Endothelial cell of umbilical vein (primary cell): ENCODE results near the gene IL6R. TPM values are rescaled to one million over a fixed set of nuclear protein-coding genes. Genes with fewer than 3 reads are reported as not detected.

Source experiments
- BruUV-seq: library from RNA; stranded (reverse); fragments of 400-500 nt; replicated peaks from 2 replicates; lab custom pipeline; 2021; lab: Mats Ljungman, UMichigan
- CTCF ChIA-PET: fragments of 300-600, 350-600 bp; sonication (Branson Sonifier 250); formaldehyde crosslinking; loops from one replicate; lab custom pipeline; 2021; ENCODE audit warnings: antibody characterized with exemption, inconsistent platforms; lab: Charles Lee
- POLR2A ChIA-PET: fragments of 300-600, 350-600 bp; sonication (Branson Sonifier 250); formaldehyde crosslinking; loops from one replicate; lab custom pipeline; 2021; ENCODE audit warnings: antibody characterized with exemption, inconsistent platforms; lab: Charles Lee
- DNase-seq: peaks from one replicate; pipeline ENCODE4 v3.0.0-alpha.2; 2011; ENCODE audit warnings: low read depth, low spot score
- FAIRE-seq: peaks from 2 replicates; lab custom pipeline; 2011; peaks lifted over from hg19 to GRCh38; lab: Jason Lieb, UNC
- H2AFZ ChIP-seq: 2 replicates; pipeline ENCODE4 v1.6.0; 2012; ENCODE audit warnings: low read depth, low read length, control low read depth, inconsistent platforms
- H3K27ac ChIP-seq: 2 replicates; pipeline ENCODE4 v1.5.1; 2011; ENCODE audit warnings: low read depth, mild to moderate bottlenecking, control low read depth, low read length, moderate library complexity; ENCODE audit not compliant: insufficient read depth
- H3K27me3 ChIP-seq, 2 experiments: 2 replicates each; pipeline versions ENCODE4 v1.6.0 to v1.6.1; 2011; ENCODE audit warnings: low read length in 2 of 2, mixed read lengths in 1 of 2; ENCODE audit not compliant: control insufficient read depth in 2 of 2, insufficient read depth in 2 of 2
- H3K36me3 ChIP-seq, 2 experiments: 2 replicates in 1 of 2; 3 replicates in 1 of 2; pipeline ENCODE4 v1.5.1; 2011; ENCODE audit warnings: low read length in 2 of 2, mild to moderate bottlenecking in 1 of 2, moderate library complexity in 1 of 2; ENCODE audit not compliant: control insufficient read depth in 2 of 2, insufficient read depth in 2 of 2; ENCODE audit errors: extremely low read depth in 1 of 2
- H3K4me1 ChIP-seq: 3 replicates; pipeline ENCODE4 v1.5.1; 2011; ENCODE audit warnings: mild to moderate bottlenecking, low read length; ENCODE audit not compliant: control insufficient read depth, insufficient read depth; ENCODE audit errors: extremely low read depth
- H3K4me2 ChIP-seq: 2 replicates; pipeline ENCODE4 v1.6.1; 2011; ENCODE audit warnings: low read length, control low read depth, mixed read lengths; ENCODE audit not compliant: insufficient read depth
- H3K4me3 ChIP-seq, 3 experiments: fragments of 200-600 bp in 1 of 3; sonication (generic), shearing (Covaris generic) in 1 of 3; replicated peaks in 1 of 3; 2 replicates each; pipeline ENCODE4 v1.5.1; 2011 to 2016; ENCODE audit warnings: control low read depth in 3 of 3, low read length in 3 of 3, mild to moderate bottlenecking in 2 of 3, inconsistent platforms in 1 of 3, low read depth in 1 of 3, moderate library complexity in 1 of 3; ENCODE audit not compliant: insufficient read depth in 1 of 3
- H3K79me2 ChIP-seq: 2 replicates; pipeline ENCODE4 v1.6.0; 2012; ENCODE audit warnings: low read length, inconsistent platforms; ENCODE audit not compliant: control insufficient read depth, insufficient read depth
- H3K9ac ChIP-seq: replicated peaks from 2 replicates; pipeline ENCODE3; 2011; ENCODE audit warnings: low read length, control low read depth; ENCODE audit not compliant: insufficient read depth; ENCODE audit errors: extremely low read depth
- H3K9me1 ChIP-seq: replicated peaks from 3 replicates; pipeline ENCODE4 v1.6.0; 2011; ENCODE audit warnings: mild to moderate bottlenecking, low read length; ENCODE audit not compliant: control insufficient read depth, insufficient read depth; ENCODE audit errors: extremely low read depth
- H3K9me3 ChIP-seq: replicated peaks from 2 replicates; pipeline ENCODE4 v1.5.1; 2012; ENCODE audit warnings: low read length, inconsistent platforms; ENCODE audit not compliant: control insufficient read depth, insufficient read depth
- H4K20me1 ChIP-seq: replicated peaks from 2 replicates; pipeline ENCODE3; 2011; ENCODE audit warnings: mild to moderate bottlenecking, low read length; ENCODE audit not compliant: control insufficient read depth, insufficient read depth; ENCODE audit errors: extremely low read depth
- EZH2 ChIP-seq: IDR thresholded peaks from 2 replicates; pipeline ENCODE4 v1.6.1; 2012; ENCODE audit warnings: borderline replicate concordance, low read depth, mild to moderate bottlenecking, moderate library complexity, low read length, inconsistent platforms; ENCODE audit not compliant: severe bottlenecking
- FOS ChIP-seq: IDR thresholded peaks from 2 replicates; pipeline ENCODE4 v1.6.1; 2011; ENCODE audit warnings: mild to moderate bottlenecking, low read length, moderate library complexity, borderline replicate concordance; ENCODE audit not compliant: insufficient read depth
- GATA2 ChIP-seq: IDR thresholded peaks from 2 replicates; pipeline ENCODE4 v1.7.0; 2011; ENCODE audit warnings: low read depth, mild to moderate bottlenecking, moderate library complexity, mixed read lengths, low read length; ENCODE audit not compliant: insufficient read length, insufficient read depth
- JUN ChIP-seq: IDR thresholded peaks from 2 replicates; pipeline ENCODE4 v1.6.1; 2011; ENCODE audit warnings: borderline replicate concordance, low read depth; ENCODE audit not compliant: insufficient read length, insufficient read depth
- MYC ChIP-seq: IDR thresholded peaks from one replicate; pipeline ENCODE4 v1.6.1; 2011; ENCODE audit warnings: mild to moderate bottlenecking, low read depth, low read length
- POLR2A ChIP-seq: IDR thresholded peaks from 2 replicates; pipeline ENCODE4 v1.6.1; 2012; ENCODE audit warnings: low read depth, mild to moderate bottlenecking, control low read depth, low read length
- POLR2AphosphoS5 ChIP-seq: IDR thresholded peaks from 2 replicates; pipeline ENCODE4 v1.6.1; 2012; ENCODE audit warnings: low read depth, mild to moderate bottlenecking, control low read depth, low read length, moderate library complexity; ENCODE audit not compliant: insufficient read depth
- dilution Hi-C: fragments of 300-500 bp; cut with MboI; formaldehyde crosslinking; loops from one replicate; pipeline ENCODE4 v1.15.0; 2019; ENCODE audit warnings: low sequenced_read_pairs; ENCODE audit not compliant: extremely low pct_ligation_motif_present
- intact Hi-C: fragments of 100-400 bp; cut with micrococcal nuclease; formaldehyde crosslinking; loops from one replicate; pipeline ENCODE4 v1.10.0; 2022
- polyA plus RNA-seq, 4 experiments: library from polyadenylated mRNA; depleted of rRNA in 3 of 4; stranded (reverse) in 3 of 4; unstranded in 1 of 4; fragments of >200 nt; gene quantifications; 2 replicates each; pipeline versions ENCODE4 v1.2.1 to v1.2.3, GENCODE V29; 2011 to 2012; ENCODE audit warnings: missing spikeins in 1 of 4
- total RNA-seq: library from RNA; stranded (reverse); gene quantifications from 2 replicates; pipeline ENCODE4 v1.2.3, GENCODE V29; 2021
- TF ChIP-seq, protein P1 (sequence below): IDR thresholded peaks from 2 replicates; pipeline ENCODE4 v1.6.1; 2011; ENCODE audit not compliant: insufficient read depth, insufficient read length
- TF ChIP-seq, protein P2 (sequence below), 2 donors: IDR thresholded peaks; 1 replicate in 1 of 2; 2 replicates in 1 of 2; pipeline ENCODE4 v1.5.1; 2011; ENCODE audit warnings: low read length in 2 of 2, mild to moderate bottlenecking in 2 of 2, moderate library complexity in 2 of 2, control low read depth in 1 of 2, inconsistent platforms in 1 of 2, low read depth in 1 of 2; ENCODE audit not compliant: insufficient read depth in 1 of 2; ENCODE audit errors: extremely low read depth in 1 of 2

The IL6R gene
- total and polyA plus RNA-seq, 2 donors (not counting 3 experiments of a cell fraction or from before 2014, with no cell fraction given) = 4.8 to 5.1 TPM

DNA sequence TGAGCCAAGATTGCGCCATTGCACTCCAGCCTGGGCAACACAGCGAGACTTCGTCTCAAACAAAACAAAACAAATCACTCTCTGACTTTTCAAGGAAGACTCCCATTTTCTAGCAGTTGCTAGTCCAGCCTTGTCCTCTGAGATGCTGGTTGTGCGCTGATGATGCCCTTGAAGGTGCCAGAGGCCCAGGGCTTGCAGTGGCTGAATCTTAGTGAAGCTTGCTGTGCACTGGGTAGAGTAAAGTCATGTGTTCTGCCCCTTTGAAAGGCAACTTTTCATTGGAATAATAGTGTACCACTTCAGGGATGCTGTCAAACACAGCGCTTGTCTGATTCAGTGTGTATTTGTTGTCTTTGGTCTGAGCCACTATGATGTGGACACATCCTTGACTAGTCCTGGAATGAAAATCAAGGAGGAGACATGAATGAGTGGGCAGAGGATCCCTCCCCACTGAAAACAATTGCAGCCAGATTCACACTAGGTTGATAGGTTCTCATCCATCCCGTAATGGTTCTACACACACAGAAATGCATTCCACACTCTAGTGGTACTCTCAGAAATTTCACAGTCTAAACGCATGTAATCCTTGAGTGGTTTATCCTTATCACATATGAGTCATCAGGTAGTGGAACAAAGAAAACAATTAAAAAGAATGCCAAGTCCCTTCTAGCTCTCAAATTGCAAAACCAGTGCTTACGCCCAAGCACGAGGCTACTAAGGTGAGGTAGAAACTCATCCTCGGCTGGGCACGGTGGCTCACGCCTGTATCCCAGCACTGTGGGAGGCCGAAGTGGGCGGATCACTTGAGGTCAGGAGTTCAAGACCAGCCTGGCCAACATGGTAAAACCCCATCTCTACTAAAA, 79.0 kb downstream of the IL6R start:
- peak; percentile 70 for FAIRE-seq

More for the DNA sequence above, 79.0 kb downstream of the IL6R start:
- peak overlapping the region; percentile 67 for H3K9ac ChIP-seq
- H3K79me2 ChIP-seq = peaks cover 7% of the 10 kb centered on the region
- no peaks in the 10 kb centered on the region for H3K27me3 ChIP-seq
- TF ChIP-seq JUN (peak; percentile 95), POLR2AphosphoS5 (no peak), GATA2 (peak; percentile 57), MYC (peak; percentile 82), FOS (peak; percentile 88), EZH2 (no peak), POLR2A (no peak)
- TF ChIP-seq, protein P1, sequence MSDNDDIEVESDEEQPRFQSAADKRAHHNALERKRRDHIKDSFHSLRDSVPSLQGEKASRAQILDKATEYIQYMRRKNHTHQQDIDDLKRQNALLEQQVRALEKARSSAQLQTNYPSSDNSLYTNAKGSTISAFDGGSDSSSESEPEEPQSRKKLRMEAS = no peak
- TF ChIP-seq, protein P2, sequence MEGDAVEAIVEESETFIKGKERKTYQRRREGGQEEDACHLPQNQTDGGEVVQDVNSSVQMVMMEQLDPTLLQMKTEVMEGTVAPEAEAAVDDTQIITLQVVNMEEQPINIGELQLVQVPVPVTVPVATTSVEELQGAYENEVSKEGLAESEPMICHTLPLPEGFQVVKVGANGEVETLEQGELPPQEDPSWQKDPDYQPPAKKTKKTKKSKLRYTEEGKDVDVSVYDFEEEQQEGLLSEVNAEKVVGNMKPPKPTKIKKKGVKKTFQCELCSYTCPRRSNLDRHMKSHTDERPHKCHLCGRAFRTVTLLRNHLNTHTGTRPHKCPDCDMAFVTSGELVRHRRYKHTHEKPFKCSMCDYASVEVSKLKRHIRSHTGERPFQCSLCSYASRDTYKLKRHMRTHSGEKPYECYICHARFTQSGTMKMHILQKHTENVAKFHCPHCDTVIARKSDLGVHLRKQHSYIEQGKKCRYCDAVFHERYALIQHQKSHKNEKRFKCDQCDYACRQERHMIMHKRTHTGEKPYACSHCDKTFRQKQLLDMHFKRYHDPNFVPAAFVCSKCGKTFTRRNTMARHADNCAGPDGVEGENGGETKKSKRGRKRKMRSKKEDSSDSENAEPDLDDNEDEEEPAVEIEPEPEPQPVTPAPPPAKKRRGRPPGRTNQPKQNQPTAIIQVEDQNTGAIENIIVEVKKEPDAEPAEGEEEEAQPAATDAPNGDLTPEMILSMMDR (IDR thresholded peaks at IDR 0.05; ENCODE audit: extremely low read depth in 1 of 2, insufficient read depth in 1 of 2, low read depth in 1 of 2, low read length in 2 of 2) = peak in 1 of 2 donors; percentile 5
- dilution Hi-C loops = no loop called here
- BruUV-seq = no TSS peak
- POLR2A ChIA-PET = interaction anchor here (1.1 to 1.7 kb wide), 5 partner anchors 9 to 62 kb away, joined by 4 to 16 read pairs (median 12); no protein-coding TSS in a partner anchor
- no peak overlapping the region for H3K4me3 ChIP-seq
- H3K9me1 ChIP-seq = no peaks in the 10 kb centered on the region
- H3K4me2 ChIP-seq = no peak overlapping the region
- no peaks in the 10 kb centered on the region for H3K9me3 ChIP-seq
- DNase-seq = peak; percentile 90
- H2AFZ ChIP-seq = no peak overlapping the region
- peaks cover 10 to 28% of the 10 kb centered on the region in 2 experiments for H3K36me3 ChIP-seq
- peaks cover 59% of the 10 kb centered on the region for H3K4me1 ChIP-seq
- H3K27ac ChIP-seq = peak overlapping the region; percentile 85
- no peaks in the 10 kb centered on the region for H4K20me1 ChIP-seq
- intact Hi-C loops = loop anchor here (1.0 to 10.0 kb wide), 3 partner anchors 62 to 491 kb away; partner anchors contain the start of genes CKS1B and SHC1
- CTCF ChIA-PET = interaction anchor here (0.6 to 8.9 kb wide), 15 partner anchors 9 to 460 kb away, joined by 3 to 489 read pairs (median 4); partner anchors contain the start of genes IL6R, SHE and TDRD10
